Measurements from ENCODE around the gene MDFIC. TPM values are rescaled to one million over a fixed set of nuclear protein-coding genes. Genes with fewer than 3 reads are reported as not detected.
A peak's percentile ranks its signal among the peaks of the same experiment; 100 is the strongest.

MDFIC gene
- polyA plus RNA-seq, 5 donors, result 39.2 to 66.9 (median 63.3) TPM

- DNase-seq, result peak; percentile 72 to 78
Observed at GRCh38 chr7:114944745-114945625, 23.1 kb downstream of the MDFIC start.

- DNase-seq, result no peak
Observed at GRCh38 chr7:114949231-114949630, 27.3 kb downstream of the MDFIC start.

GRCh38 chr7:114952296-114952695 is 30.4 kb downstream of the MDFIC start:
- no peak for DNase-seq

GRCh38 chr7:114953724-114954123 is 31.8 kb downstream of the MDFIC start:
- no peak for DNase-seq

GRCh38 chr7:114956702-114957101 is 34.8 kb downstream of the MDFIC start:
- DNase-seq, result no peak

GRCh38 chr7:114957444-114957843 is 35.5 kb downstream of the MDFIC start:
- DNase-seq, result no peak

- no peak for DNase-seq
Observed at GRCh38 chr7:114959931-114960330, 38.0 kb downstream of the MDFIC start.

- no peak for DNase-seq
Observed at GRCh38 chr7:114962441-114962840, 40.5 kb downstream of the MDFIC start.

- no peak for DNase-seq
Observed at GRCh38 chr7:114966156-114966555, 44.3 kb downstream of the MDFIC start.

GRCh38 chr7:114969096-114969495 is 47.2 kb downstream of the MDFIC start:
- DNase-seq, result no peak

GRCh38 chr7:114970308-114970707 is 48.4 kb downstream of the MDFIC start:
- no peak for DNase-seq

GRCh38 chr7:114970732-114971131 is 48.8 kb downstream of the MDFIC start:
- no peak for DNase-seq

- DNase-seq, result no peak
Observed at GRCh38 chr7:114972567-114972966, 50.7 kb downstream of the MDFIC start.

- no peak for DNase-seq
Observed at GRCh38 chr7:114973147-114973546, 51.3 kb downstream of the MDFIC start.

GRCh38 chr7:114975401-114975800 is 53.5 kb downstream of the MDFIC start:
- no peak for DNase-seq

- DNase-seq, result no peak
Observed at GRCh38 chr7:114976666-114977065, 54.8 kb downstream of the MDFIC start.

- no peak for DNase-seq
Observed at GRCh38 chr7:114977277-114977676, 55.4 kb downstream of the MDFIC start.

GRCh38 chr7:114979388-114979787 is 57.5 kb downstream of the MDFIC start:
- no peak for DNase-seq

GRCh38 chr7:114979803-114980507 is 58.1 kb downstream of the MDFIC start:
- DNase-seq, result no peak

- no peak for DNase-seq
Observed at GRCh38 chr7:114981323-114981722, 59.4 kb downstream of the MDFIC start.

- no peak for DNase-seq
Observed at GRCh38 chr7:114985116-114985715, 63.3 kb downstream of the MDFIC start.
